ENCODE data around the gene C1QTNF8. TPM values are rescaled to one million over a fixed set of nuclear protein-coding genes. Genes with fewer than 3 reads are reported as not detected.

C1QTNF8 gene
- total and polyA plus RNA-seq, 4 donors = not detected

DNA sequence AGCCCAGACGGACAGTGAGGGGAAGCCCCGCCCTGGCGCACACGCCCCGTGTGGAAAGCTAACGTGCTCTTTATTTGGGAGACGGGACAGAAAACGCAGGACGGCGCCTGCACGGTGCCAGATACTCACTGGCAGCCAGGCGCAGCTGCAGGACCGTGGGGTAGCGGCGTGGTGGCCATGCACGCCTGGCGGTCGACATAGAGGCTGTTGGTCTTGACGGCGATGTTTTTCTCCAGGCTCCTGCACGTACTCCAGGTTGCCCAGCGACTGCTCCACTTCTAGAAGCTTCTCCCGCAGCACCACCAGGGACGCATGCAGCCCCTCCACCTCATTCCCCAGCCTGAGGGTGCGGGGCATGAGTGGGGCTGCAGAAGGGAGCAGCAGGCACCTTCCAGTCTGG is 5.1 kb upstream of the C1QTNF8 start:
- Histone ChIP-seq H3K4me3 (ENCODE audit: low read depth in 1 of 3, low read length in 3 of 3) (no peak overlapping the region), H3K27me3 (ENCODE audit: control insufficient read depth in 4 of 4, insufficient read depth in 4 of 4, low read length in 3 of 4) (peaks cover 0 to 6% (median 1%) of the 10 kb centered on the region in 4 donors), H3K9me3 (ENCODE audit: control insufficient read depth in 4 of 4, low read length in 3 of 4) (no peaks in the 10 kb centered on the region), H3K36me3 (ENCODE audit: control insufficient read depth in 4 of 4, insufficient read depth in 3 of 4, low read depth in 1 of 4, low read length in 3 of 4) (no peaks in the 10 kb centered on the region), H3K4me1 (ENCODE audit: control insufficient read depth in 4 of 4, insufficient read depth in 4 of 4, low read length in 3 of 4) (peaks cover 0 to 5% (median 0%) of the 10 kb centered on the region in 4 donors), H3K27ac (ENCODE audit: low read depth in 1 of 2, low read length in 2 of 2) (no peak overlapping the region), H3K9ac (ENCODE audit: low read depth in 1 of 2, low read length in 2 of 2) (no peak overlapping the region)
- no peak for DNase-seq (ENCODE audit: low spot score)
- no peak for TF ChIP-seq MAX (IDR thresholded peaks at IDR 0.05)
- no peak for TF ChIP-seq RAD21 (IDR thresholded peaks at IDR 0.05)
- TF ChIP-seq FOXA1 (IDR thresholded peaks at IDR 0.05) = no peak
- TF ChIP-seq, protein P1, sequence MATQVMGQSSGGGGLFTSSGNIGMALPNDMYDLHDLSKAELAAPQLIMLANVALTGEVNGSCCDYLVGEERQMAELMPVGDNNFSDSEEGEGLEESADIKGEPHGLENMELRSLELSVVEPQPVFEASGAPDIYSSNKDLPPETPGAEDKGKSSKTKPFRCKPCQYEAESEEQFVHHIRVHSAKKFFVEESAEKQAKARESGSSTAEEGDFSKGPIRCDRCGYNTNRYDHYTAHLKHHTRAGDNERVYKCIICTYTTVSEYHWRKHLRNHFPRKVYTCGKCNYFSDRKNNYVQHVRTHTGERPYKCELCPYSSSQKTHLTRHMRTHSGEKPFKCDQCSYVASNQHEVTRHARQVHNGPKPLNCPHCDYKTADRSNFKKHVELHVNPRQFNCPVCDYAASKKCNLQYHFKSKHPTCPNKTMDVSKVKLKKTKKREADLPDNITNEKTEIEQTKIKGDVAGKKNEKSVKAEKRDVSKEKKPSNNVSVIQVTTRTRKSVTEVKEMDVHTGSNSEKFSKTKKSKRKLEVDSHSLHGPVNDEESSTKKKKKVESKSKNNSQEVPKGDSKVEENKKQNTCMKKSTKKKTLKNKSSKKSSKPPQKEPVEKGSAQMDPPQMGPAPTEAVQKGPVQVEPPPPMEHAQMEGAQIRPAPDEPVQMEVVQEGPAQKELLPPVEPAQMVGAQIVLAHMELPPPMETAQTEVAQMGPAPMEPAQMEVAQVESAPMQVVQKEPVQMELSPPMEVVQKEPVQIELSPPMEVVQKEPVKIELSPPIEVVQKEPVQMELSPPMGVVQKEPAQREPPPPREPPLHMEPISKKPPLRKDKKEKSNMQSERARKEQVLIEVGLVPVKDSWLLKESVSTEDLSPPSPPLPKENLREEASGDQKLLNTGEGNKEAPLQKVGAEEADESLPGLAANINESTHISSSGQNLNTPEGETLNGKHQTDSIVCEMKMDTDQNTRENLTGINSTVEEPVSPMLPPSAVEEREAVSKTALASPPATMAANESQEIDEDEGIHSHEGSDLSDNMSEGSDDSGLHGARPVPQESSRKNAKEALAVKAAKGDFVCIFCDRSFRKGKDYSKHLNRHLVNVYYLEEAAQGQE (IDR thresholded peaks at IDR 0.05) = no peak
- TF ChIP-seq TAF1 (conservative IDR thresholded peaks at IDR 0.05) = no peak
- TF ChIP-seq HNF4G (IDR thresholded peaks at IDR 0.05) = no peak
- no peak for TF ChIP-seq FOXA2 (IDR thresholded peaks at IDR 0.05)
- TF ChIP-seq SP1 (IDR thresholded peaks at IDR 0.05) = no peak
- TF ChIP-seq ZBTB33 (IDR thresholded peaks at IDR 0.05) = no peak
- TF ChIP-seq EGR1 (IDR thresholded peaks at IDR 0.05; ENCODE audit: low read depth in 2 of 2) = no peak
- no peak for TF ChIP-seq JUND (IDR thresholded peaks at IDR 0.05)
- TF ChIP-seq GABPA (IDR thresholded peaks at IDR 0.05 in 1 of 2, conservative IDR thresholded peaks at IDR 0.05 in 1 of 2) = no peak
- TF ChIP-seq, protein P2, sequence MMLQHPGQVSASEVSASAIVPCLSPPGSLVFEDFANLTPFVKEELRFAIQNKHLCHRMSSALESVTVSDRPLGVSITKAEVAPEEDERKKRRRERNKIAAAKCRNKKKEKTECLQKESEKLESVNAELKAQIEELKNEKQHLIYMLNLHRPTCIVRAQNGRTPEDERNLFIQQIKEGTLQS (IDR thresholded peaks at IDR 0.05) = no peak
- no peak for TF ChIP-seq HNF4A (conservative IDR thresholded peaks at IDR 0.05)
- no peak for TF ChIP-seq RXRA (IDR thresholded peaks at IDR 0.05)
- no peak for TF ChIP-seq YY1 (IDR thresholded peaks at IDR 0.05)
- TF ChIP-seq CTCF (IDR thresholded peaks at IDR 0.05; ENCODE audit: low read depth, low read length, missing input control) = no peak
- WGBS = 66% methylated on average over 25 of the region's 25 CpGs

Measured in liver (tissue), 9 donors.